Measurements from ENCODE around the gene CCDC191.

CCDC191 gene

GRCh38 chr3:114034211-114034610, 22.1 kb downstream of the CCDC191 start:
- no peaks in the 10 kb centered on the region for H3K27me3 ChIP-seq (replicated peaks in 2 of 5; ENCODE audit: control insufficient read depth in 4 of 5, insufficient read depth in 5 of 5, low read length in 4 of 5)
- no peak overlapping the region for H3K4me3 ChIP-seq (ENCODE audit: control insufficient read depth in 1 of 7, extremely low read depth in 1 of 7, insufficient read depth in 4 of 7, low read depth in 2 of 7, low read length in 6 of 7)
- CTCF ChIA-PET = interaction anchor here (1.1 kb wide), 1 partner anchor 52 kb away, joined by 3 read pairs; no protein-coding TSS in a partner anchor
- H3K4me1 ChIP-seq (ENCODE audit: control extremely low read depth in 1 of 4, control insufficient read depth in 4 of 4, insufficient read depth in 4 of 4, low read length in 3 of 4) = no peaks in the 10 kb centered on the region
- H3K9me3 ChIP-seq (ENCODE audit: control extremely low read depth in 1 of 5, control insufficient read depth in 4 of 5, insufficient read depth in 2 of 5, low read depth in 1 of 5, low read length in 4 of 5) = no peaks in the 10 kb centered on the region
- POLR2A ChIA-PET = no interaction called here
- no peak overlapping the region for H3K27ac ChIP-seq (ENCODE audit: insufficient read depth in 1 of 2, low read depth in 1 of 2, low read length in 2 of 2, poor library complexity in 1 of 2, severe bottlenecking in 2 of 2)
- H3K36me3 ChIP-seq (ENCODE audit: control insufficient read depth in 4 of 4, insufficient read depth in 4 of 4, low read length in 3 of 4) = peaks cover 0 to 9% (median 1%) of the 10 kb centered on the region in 4 experiments
- no peak for DNase-seq

GRCh38 chr3:114033721-114034120, 22.6 kb downstream of the CCDC191 start:
- DNase-seq = no peak
- Histone ChIP-seq H3K36me3 (ENCODE audit: control insufficient read depth in 4 of 4, insufficient read depth in 4 of 4, low read length in 3 of 4) (peaks cover 0 to 9% (median 1%) of the 10 kb centered on the region in 4 experiments), H3K27me3 (replicated peaks in 2 of 5; ENCODE audit: control insufficient read depth in 4 of 5, insufficient read depth in 5 of 5, low read length in 4 of 5) (no peaks in the 10 kb centered on the region), H3K27ac (ENCODE audit: insufficient read depth in 1 of 2, low read depth in 1 of 2, low read length in 2 of 2, poor library complexity in 1 of 2, severe bottlenecking in 2 of 2) (no peak overlapping the region), H3K4me1 (ENCODE audit: control extremely low read depth in 1 of 4, control insufficient read depth in 4 of 4, insufficient read depth in 4 of 4, low read length in 3 of 4) (no peaks in the 10 kb centered on the region), H3K9me3 (ENCODE audit: control extremely low read depth in 1 of 5, control insufficient read depth in 4 of 5, insufficient read depth in 2 of 5, low read depth in 1 of 5, low read length in 4 of 5) (no peaks in the 10 kb centered on the region), H3K4me3 (ENCODE audit: control insufficient read depth in 1 of 7, extremely low read depth in 1 of 7, insufficient read depth in 4 of 7, low read depth in 2 of 7, low read length in 6 of 7) (no peak overlapping the region)
- POLR2A ChIA-PET = no interaction called here
- CTCF ChIA-PET = interaction anchor here (1.1 kb wide), 1 partner anchor 51 kb away, joined by 3 read pairs; no protein-coding TSS in a partner anchor
- WGBS (ENCODE audit: insufficient coverage) = no CpG with 5 or more reads among the region's 1 CpG

- H3K4me1 ChIP-seq (ENCODE audit: control extremely low read depth in 1 of 4, control insufficient read depth in 4 of 4, insufficient read depth in 4 of 4, low read length in 3 of 4) = peaks cover 0 to 3% (median 0%) of the 10 kb centered on the region in 4 experiments
- H3K4me3 ChIP-seq (ENCODE audit: control insufficient read depth in 1 of 7, extremely low read depth in 1 of 7, insufficient read depth in 4 of 7, low read depth in 2 of 7, low read length in 6 of 7) = no peak overlapping the region
- no peaks in the 10 kb centered on the region for H3K27me3 ChIP-seq (replicated peaks in 2 of 5; ENCODE audit: control insufficient read depth in 4 of 5, insufficient read depth in 5 of 5, low read length in 4 of 5)
- WGBS (ENCODE audit: insufficient coverage) = no CpG with 5 or more reads among the region's 2 CpGs
- ChIA-PET POLR2A (no interaction called here), CTCF (no interaction called here)
- no peak overlapping the region for H3K27ac ChIP-seq (ENCODE audit: insufficient read depth in 1 of 2, low read depth in 1 of 2, low read length in 2 of 2, poor library complexity in 1 of 2, severe bottlenecking in 2 of 2)
- no peaks in the 10 kb centered on the region for H3K9me3 ChIP-seq (ENCODE audit: control extremely low read depth in 1 of 5, control insufficient read depth in 4 of 5, insufficient read depth in 2 of 5, low read depth in 1 of 5, low read length in 4 of 5)
- no peaks in the 10 kb centered on the region for H3K36me3 ChIP-seq (ENCODE audit: control insufficient read depth in 4 of 4, insufficient read depth in 4 of 4, low read length in 3 of 4)
- DNase-seq = no peak
These were observed 30.0 kb downstream of the CCDC191 start for GRCh38 chr3:114026331-114026730.

DNA sequence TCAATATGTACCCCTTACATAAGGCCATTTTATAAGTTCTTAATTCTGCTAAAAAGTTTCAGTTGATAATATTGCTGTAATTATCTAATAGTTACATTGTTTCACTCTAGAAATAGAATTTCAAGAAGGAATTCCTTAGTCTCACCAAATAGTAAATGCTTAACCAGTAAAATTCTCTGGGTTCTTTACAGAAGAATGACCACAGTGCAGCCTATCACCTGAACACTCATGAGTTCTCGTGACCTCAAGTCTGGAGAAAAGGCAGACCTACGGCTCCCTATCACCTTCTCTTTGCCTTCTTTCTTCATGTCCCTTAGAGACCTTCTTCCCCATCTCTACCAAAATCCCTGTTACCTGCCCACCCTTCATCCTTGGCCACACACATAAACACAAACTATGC, 30.9 kb downstream of the CCDC191 start:
- POLR2A ChIA-PET = no interaction called here
- DNase-seq = no peak
- Histone ChIP-seq H3K27ac (ENCODE audit: insufficient read depth in 1 of 2, low read depth in 1 of 2, low read length in 2 of 2, poor library complexity in 1 of 2, severe bottlenecking in 2 of 2) (no peak overlapping the region), H3K4me1 (ENCODE audit: control extremely low read depth in 1 of 4, control insufficient read depth in 4 of 4, insufficient read depth in 4 of 4, low read length in 3 of 4) (peaks cover 0 to 3% (median 0%) of the 10 kb centered on the region in 4 experiments), H3K36me3 (ENCODE audit: control insufficient read depth in 4 of 4, insufficient read depth in 4 of 4, low read length in 3 of 4) (no peaks in the 10 kb centered on the region), H3K9me3 (ENCODE audit: control extremely low read depth in 1 of 5, control insufficient read depth in 4 of 5, insufficient read depth in 2 of 5, low read depth in 1 of 5, low read length in 4 of 5) (no peaks in the 10 kb centered on the region), H3K4me3 (ENCODE audit: control insufficient read depth in 1 of 7, extremely low read depth in 1 of 7, insufficient read depth in 4 of 7, low read depth in 2 of 7, low read length in 6 of 7) (no peak overlapping the region), H3K27me3 (replicated peaks in 2 of 5; ENCODE audit: control insufficient read depth in 4 of 5, insufficient read depth in 5 of 5, low read length in 4 of 5) (no peaks in the 10 kb centered on the region)
- CTCF ChIA-PET = no interaction called here
- 92% methylated on average over 2 of the region's 2 CpGs for WGBS (ENCODE audit: insufficient coverage)

DNA sequence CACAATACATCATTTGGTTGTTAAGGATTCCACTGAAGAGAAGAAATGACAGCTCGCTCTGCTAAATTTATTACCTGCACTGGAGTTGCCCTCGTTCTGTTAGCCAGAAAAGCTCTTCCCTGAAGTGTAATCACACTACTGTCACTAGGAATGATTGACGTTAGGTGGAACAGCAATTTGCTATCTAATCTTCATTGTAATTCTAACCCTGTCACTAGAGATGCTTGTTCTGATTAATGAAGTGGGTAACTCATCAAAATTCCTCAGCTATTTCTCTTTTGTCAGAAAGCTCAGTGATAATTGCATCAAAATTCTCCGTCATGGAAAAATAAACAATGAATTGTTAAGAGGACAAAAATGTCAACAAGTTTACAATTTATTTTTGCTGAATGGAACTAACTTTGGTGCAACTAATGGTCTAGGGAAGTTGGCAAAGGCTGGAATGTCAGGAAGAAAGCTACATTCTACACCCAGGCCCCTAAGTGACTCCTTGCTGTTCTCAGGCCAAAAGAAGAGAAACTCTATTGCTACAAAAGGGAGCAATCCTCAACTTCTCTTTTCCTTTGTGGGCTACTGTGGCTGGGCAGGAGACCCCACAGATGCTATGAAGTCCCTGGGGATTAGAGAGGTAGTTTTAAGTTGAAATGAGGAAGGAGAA, 34.1 kb downstream of the CCDC191 start:
- POLR2A ChIA-PET = no interaction called here
- H3K4me1 ChIP-seq (ENCODE audit: control extremely low read depth in 1 of 4, control insufficient read depth in 4 of 4, insufficient read depth in 4 of 4, low read length in 3 of 4) = peaks cover 0 to 3% (median 0%) of the 10 kb centered on the region in 4 experiments
- H3K27me3 ChIP-seq (replicated peaks in 2 of 5; ENCODE audit: control insufficient read depth in 4 of 5, insufficient read depth in 5 of 5, low read length in 4 of 5) = no peaks in the 10 kb centered on the region
- H3K36me3 ChIP-seq (ENCODE audit: control insufficient read depth in 4 of 4, insufficient read depth in 4 of 4, low read length in 3 of 4) = peaks cover 0 to under 1% (median 0%) of the 10 kb centered on the region in 4 experiments
- DNase-seq = no peak
- H3K27ac ChIP-seq (ENCODE audit: insufficient read depth in 1 of 2, low read depth in 1 of 2, low read length in 2 of 2, poor library complexity in 1 of 2, severe bottlenecking in 2 of 2) = no peak overlapping the region
- CTCF ChIA-PET = interaction anchor here (0.8 kb wide), 1 partner anchor 11 kb away, joined by 3 read pairs; no protein-coding TSS in a partner anchor
- H3K4me3 ChIP-seq (ENCODE audit: control insufficient read depth in 1 of 7, extremely low read depth in 1 of 7, insufficient read depth in 4 of 7, low read depth in 2 of 7, low read length in 6 of 7) = no peak overlapping the region
- WGBS (ENCODE audit: insufficient coverage) = 97% methylated on average over 4 of the region's 4 CpGs
- no peaks in the 10 kb centered on the region for H3K9me3 ChIP-seq (ENCODE audit: control extremely low read depth in 1 of 5, control insufficient read depth in 4 of 5, insufficient read depth in 2 of 5, low read depth in 1 of 5, low read length in 4 of 5)

DNA sequence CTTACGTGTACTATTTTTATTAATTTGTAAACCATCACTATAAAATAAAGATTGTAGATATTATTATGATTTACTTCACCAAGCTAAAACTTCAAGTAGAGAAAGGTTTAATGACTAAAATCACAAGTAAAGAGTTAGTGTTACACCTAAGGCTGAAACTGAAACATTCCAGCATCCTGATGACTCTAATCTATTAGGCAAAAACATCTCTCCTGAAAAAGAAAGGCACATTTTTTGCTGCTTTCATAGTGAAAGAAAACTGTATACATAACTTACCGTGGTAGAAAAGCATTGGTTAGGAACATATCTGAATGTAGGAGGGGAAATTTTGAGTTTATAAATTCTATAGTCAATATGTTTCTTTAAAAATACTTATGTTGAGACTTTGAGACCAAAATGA, 35.4 kb downstream of the CCDC191 start:
- WGBS (ENCODE audit: insufficient coverage) = no CpG with 5 or more reads among the region's 2 CpGs
- POLR2A ChIA-PET = interaction anchor here (0.6 kb wide), 1 partner anchor 12 kb away, joined by 4 read pairs; no protein-coding TSS in a partner anchor

GRCh38 chr3:114019486-114019885, 36.8 kb downstream of the CCDC191 start:
- DNase-seq = no peak
- 100% methylated on average over 2 of the region's 2 CpGs for WGBS (ENCODE audit: insufficient coverage)
- H3K36me3 ChIP-seq (ENCODE audit: control insufficient read depth in 4 of 4, insufficient read depth in 4 of 4, low read length in 3 of 4) = peaks cover 0 to 2% (median 0%) of the 10 kb centered on the region in 4 experiments
- no peak overlapping the region for H3K27ac ChIP-seq (ENCODE audit: insufficient read depth in 1 of 2, low read depth in 1 of 2, low read length in 2 of 2, poor library complexity in 1 of 2, severe bottlenecking in 2 of 2)
- H3K4me1 ChIP-seq (ENCODE audit: control extremely low read depth in 1 of 4, control insufficient read depth in 4 of 4, insufficient read depth in 4 of 4, low read length in 3 of 4) = peaks cover 0 to 3% (median 0%) of the 10 kb centered on the region in 4 experiments
- ChIA-PET POLR2A (no interaction called here), CTCF (no interaction called here)
- H3K27me3 ChIP-seq (replicated peaks in 2 of 5; ENCODE audit: control insufficient read depth in 4 of 5, insufficient read depth in 5 of 5, low read length in 4 of 5) = no peaks in the 10 kb centered on the region
- no peak overlapping the region for H3K4me3 ChIP-seq (ENCODE audit: control insufficient read depth in 1 of 7, extremely low read depth in 1 of 7, insufficient read depth in 4 of 7, low read depth in 2 of 7, low read length in 6 of 7)
- H3K9me3 ChIP-seq (ENCODE audit: control extremely low read depth in 1 of 5, control insufficient read depth in 4 of 5, insufficient read depth in 2 of 5, low read depth in 1 of 5, low read length in 4 of 5) = no peaks in the 10 kb centered on the region

More for the DNA sequence above, 35.4 kb downstream of the CCDC191 start:
- H3K36me3 ChIP-seq (ENCODE audit: control insufficient read depth in 4 of 4, insufficient read depth in 4 of 4, low read length in 3 of 4) = peaks cover 0 to 2% (median 0%) of the 10 kb centered on the region in 4 experiments
- CTCF ChIA-PET = no interaction called here
- H3K9me3 ChIP-seq (ENCODE audit: control extremely low read depth in 1 of 5, control insufficient read depth in 4 of 5, insufficient read depth in 2 of 5, low read depth in 1 of 5, low read length in 4 of 5) = no peaks in the 10 kb centered on the region
- H3K4me3 ChIP-seq (ENCODE audit: control insufficient read depth in 1 of 7, extremely low read depth in 1 of 7, insufficient read depth in 4 of 7, low read depth in 2 of 7, low read length in 6 of 7) = no peak overlapping the region
- no peaks in the 10 kb centered on the region for H3K27me3 ChIP-seq (replicated peaks in 2 of 5; ENCODE audit: control insufficient read depth in 4 of 5, insufficient read depth in 5 of 5, low read length in 4 of 5)
- no peak overlapping the region for H3K27ac ChIP-seq (ENCODE audit: insufficient read depth in 1 of 2, low read depth in 1 of 2, low read length in 2 of 2, poor library complexity in 1 of 2, severe bottlenecking in 2 of 2)
- H3K4me1 ChIP-seq (ENCODE audit: control extremely low read depth in 1 of 4, control insufficient read depth in 4 of 4, insufficient read depth in 4 of 4, low read length in 3 of 4) = peaks cover 0 to 3% (median 0%) of the 10 kb centered on the region in 4 experiments
- DNase-seq = no peak

Measured in common myeloid progenitor, CD34-positive (primary cell).